RWPE2 (cell line): Measurements from ENCODE around the gene TAMM41.
A peak's percentile ranks its signal among the peaks of the same experiment; 100 is the strongest.

Source experiments
- ATAC-seq: fragments of 200-7000 bp; cut with Tn5 transposase; 3 replicates; pipeline ENCODE4 v1.9.1; 2021; ENCODE audit warnings: low read depth
- DNase-seq: peaks from one replicate; pipeline ENCODE4 v3.0.0-alpha.2; 2020; ENCODE audit warnings: low spot score
- H3K27ac ChIP-seq: fragments of 450-650 bp; 2 replicates; pipeline ENCODE4 v1.5.1; 2017; ENCODE audit warnings: mild to moderate bottlenecking; ENCODE audit not compliant: poor library complexity, severe bottlenecking
- H3K27me3 ChIP-seq: fragments of 250-450 bp; sonication (Bioruptor Pico); 2 replicates; pipeline ENCODE4 v1.5.1; 2021; ENCODE audit warnings: mild to moderate bottlenecking, moderate library complexity; ENCODE audit not compliant: insufficient read depth, poor library complexity, severe bottlenecking
- H3K36me3 ChIP-seq: fragments of 250-450 bp; sonication (Bioruptor Pico); 2 replicates; pipeline ENCODE4 v1.5.1; 2020; ENCODE audit warnings: low read depth, mild to moderate bottlenecking, moderate library complexity
- H3K4me1 ChIP-seq: fragments of 250-450 bp; sonication (Bioruptor Pico); 2 replicates; pipeline ENCODE4 v1.5.1; 2021; ENCODE audit warnings: mild to moderate bottlenecking, moderate library complexity; ENCODE audit not compliant: insufficient read depth, poor library complexity, severe bottlenecking
- H3K4me3 ChIP-seq: fragments of 250-450 bp; sonication (Bioruptor Pico); 2 replicates; pipeline ENCODE4 v1.5.1; 2021; ENCODE audit warnings: mild to moderate bottlenecking, moderate library complexity; ENCODE audit not compliant: severe bottlenecking
- H3K9me3 ChIP-seq: fragments of 250-450 bp; sonication (Bioruptor Pico); 2 replicates; pipeline ENCODE4 v1.5.1; 2021; ENCODE audit warnings: mild to moderate bottlenecking, moderate library complexity; ENCODE audit not compliant: severe bottlenecking
- TF ChIP-seq, protein P1 (sequence below): fragments of 450-650 bp; IDR thresholded peaks from one replicate; pipeline ENCODE4 v1.5.1; 2017; ENCODE audit warnings: mild to moderate bottlenecking, moderate library complexity; ENCODE audit not compliant: poor library complexity, severe bottlenecking

TAMM41 gene

DNA sequence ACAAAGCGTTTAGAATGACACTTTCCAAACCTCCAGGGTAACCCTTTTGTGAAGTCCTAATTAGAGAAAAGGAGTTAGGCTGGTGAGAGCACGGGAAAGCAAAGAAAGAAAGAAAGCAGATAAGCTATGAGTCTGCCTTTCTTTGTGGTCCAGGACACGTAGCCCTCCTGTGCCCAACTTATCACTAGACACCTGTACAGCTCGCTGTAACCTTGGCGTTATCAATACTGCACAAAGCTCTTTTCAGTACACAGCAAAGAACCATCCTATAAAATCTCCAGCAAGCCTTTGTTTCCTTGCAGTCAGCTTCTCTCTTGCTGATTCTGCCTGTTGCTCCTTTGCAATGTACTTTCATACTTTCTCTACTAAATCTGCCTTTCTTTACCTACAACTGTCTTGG, 6.8 kb upstream of the TAMM41 start:
- no peaks in the 10 kb centered on the region for H3K9me3 ChIP-seq
- no peak overlapping the region for H3K27ac ChIP-seq
- peaks cover 5% of the 10 kb centered on the region for H3K27me3 ChIP-seq
- DNase-seq (no peak), ATAC-seq (no peak)
- H3K4me1 ChIP-seq, result no peaks in the 10 kb centered on the region
- no peak overlapping the region for H3K4me3 ChIP-seq
- TF ChIP-seq, protein P1, sequence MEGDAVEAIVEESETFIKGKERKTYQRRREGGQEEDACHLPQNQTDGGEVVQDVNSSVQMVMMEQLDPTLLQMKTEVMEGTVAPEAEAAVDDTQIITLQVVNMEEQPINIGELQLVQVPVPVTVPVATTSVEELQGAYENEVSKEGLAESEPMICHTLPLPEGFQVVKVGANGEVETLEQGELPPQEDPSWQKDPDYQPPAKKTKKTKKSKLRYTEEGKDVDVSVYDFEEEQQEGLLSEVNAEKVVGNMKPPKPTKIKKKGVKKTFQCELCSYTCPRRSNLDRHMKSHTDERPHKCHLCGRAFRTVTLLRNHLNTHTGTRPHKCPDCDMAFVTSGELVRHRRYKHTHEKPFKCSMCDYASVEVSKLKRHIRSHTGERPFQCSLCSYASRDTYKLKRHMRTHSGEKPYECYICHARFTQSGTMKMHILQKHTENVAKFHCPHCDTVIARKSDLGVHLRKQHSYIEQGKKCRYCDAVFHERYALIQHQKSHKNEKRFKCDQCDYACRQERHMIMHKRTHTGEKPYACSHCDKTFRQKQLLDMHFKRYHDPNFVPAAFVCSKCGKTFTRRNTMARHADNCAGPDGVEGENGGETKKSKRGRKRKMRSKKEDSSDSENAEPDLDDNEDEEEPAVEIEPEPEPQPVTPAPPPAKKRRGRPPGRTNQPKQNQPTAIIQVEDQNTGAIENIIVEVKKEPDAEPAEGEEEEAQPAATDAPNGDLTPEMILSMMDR, result no peak
- H3K36me3 ChIP-seq, result no peaks in the 10 kb centered on the region

DNA sequence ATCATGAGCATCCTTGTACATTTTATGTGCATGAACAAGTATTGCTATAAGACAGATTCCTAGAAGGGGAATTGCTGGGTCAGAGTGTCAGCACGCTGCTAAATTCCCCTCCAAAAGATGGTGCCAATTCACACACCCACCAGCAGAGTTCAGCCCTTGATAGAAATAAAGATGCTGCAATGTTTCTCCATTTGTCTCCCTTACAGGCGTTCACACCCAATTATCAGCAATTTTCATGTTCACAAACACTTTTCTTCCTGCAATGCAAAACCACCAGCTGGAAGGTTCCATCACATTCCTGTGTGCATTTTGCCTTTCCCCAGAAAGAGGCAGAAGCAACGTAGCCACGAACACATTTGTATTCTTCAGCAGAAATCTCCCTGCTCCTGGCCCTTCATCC, 3.3 kb upstream of the TAMM41 start:
- Histone ChIP-seq H3K4me3 (no peak overlapping the region), H3K36me3 (no peaks in the 10 kb centered on the region), H3K9me3 (no peaks in the 10 kb centered on the region), H3K4me1 (no peaks in the 10 kb centered on the region), H3K27ac (no peak overlapping the region), H3K27me3 (peaks cover 5% of the 10 kb centered on the region)
- DNase-seq (no peak), ATAC-seq (no peak)
- TF ChIP-seq, protein P1, result no peak

DNA sequence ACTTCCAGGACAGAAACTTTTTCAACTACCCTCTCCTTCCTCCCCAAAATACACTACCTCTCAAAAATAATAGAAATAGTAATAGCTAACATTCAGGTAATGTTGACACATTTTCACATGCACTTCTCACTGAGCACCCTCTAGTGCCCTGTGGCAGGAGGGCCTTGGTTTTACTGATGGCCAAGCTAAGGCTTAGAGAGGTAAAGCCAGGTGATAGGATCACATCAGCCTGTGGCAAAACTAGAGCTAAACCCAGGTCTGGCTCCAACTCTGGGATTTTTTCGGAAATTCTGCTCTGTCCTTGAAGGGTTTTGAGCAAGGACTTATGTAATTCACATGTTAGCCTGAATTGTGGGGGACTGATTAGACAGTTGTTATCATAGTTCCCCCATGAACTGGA, 922 bp upstream of the TAMM41 start:
- H3K4me1 ChIP-seq, result no peaks in the 10 kb centered on the region
- H3K36me3 ChIP-seq, result peaks cover 18% of the 10 kb centered on the region
- H3K27ac ChIP-seq, result no peak overlapping the region
- no peak overlapping the region for H3K4me3 ChIP-seq
- H3K9me3 ChIP-seq, result no peaks in the 10 kb centered on the region
- TF ChIP-seq, protein P1, result no peak
- no peaks in the 10 kb centered on the region for H3K27me3 ChIP-seq
- DNase-seq, result no peak
- ATAC-seq, result no peak

DNA sequence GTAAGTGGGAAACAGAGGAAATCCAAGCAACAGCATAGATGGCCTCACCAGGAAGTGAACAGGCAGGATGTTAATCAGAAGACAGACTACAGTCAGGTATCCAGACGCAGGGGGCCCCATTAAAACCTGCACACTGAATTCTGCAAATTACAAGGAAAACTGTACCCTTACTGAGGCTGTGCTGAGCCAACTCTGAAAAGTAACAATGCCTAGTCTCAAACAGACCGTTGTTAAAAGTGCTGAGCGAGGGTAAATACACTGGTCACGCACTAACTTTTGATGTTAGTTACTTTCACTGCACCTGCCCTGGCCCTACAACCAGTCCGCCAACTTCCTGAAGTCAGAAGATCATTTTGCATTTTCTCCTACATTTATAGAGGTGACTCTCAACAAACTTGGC, 1.0 kb downstream of the TAMM41 start:
- Histone ChIP-seq H3K4me1 (no peaks in the 10 kb centered on the region), H3K27me3 (no peaks in the 10 kb centered on the region), H3K27ac (no peak overlapping the region), H3K4me3 (peak overlapping the region; percentile 74), H3K9me3 (no peaks in the 10 kb centered on the region), H3K36me3 (peaks cover 28% of the 10 kb centered on the region)
- no peak for DNase-seq
- ATAC-seq, result no peak
- TF ChIP-seq, protein P1, result no peak

DNA sequence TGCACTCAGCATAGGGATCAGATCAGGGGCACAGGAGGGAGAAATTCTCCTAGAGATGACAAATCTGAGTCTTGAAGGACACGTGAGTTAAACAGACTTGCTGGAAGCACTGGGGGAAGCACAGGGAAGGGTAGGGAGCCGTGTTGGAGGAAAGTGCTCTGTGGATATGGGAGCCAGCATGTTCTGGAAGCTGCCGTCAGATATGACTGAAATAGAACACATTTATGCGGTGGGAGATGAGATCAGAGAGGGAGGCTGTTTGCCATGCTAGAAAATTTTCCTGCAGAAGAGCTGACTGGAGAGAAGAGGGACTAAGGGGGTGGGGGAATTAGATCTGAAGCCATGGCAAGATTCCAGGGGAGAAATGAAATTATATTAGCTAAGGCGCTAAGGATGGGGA, 1.8 kb downstream of the TAMM41 start:
- H3K27me3 ChIP-seq, result no peaks in the 10 kb centered on the region
- no peak for ATAC-seq
- H3K9me3 ChIP-seq, result no peaks in the 10 kb centered on the region
- no peak overlapping the region for H3K27ac ChIP-seq
- no peaks in the 10 kb centered on the region for H3K4me1 ChIP-seq
- peaks cover 35% of the 10 kb centered on the region for H3K36me3 ChIP-seq
- no peak overlapping the region for H3K4me3 ChIP-seq
- TF ChIP-seq, protein P1, result no peak
- no peak for DNase-seq
